B cell (primary cell): ENCODE data around the gene KCTD14.

ENCODE experiments used
- EZH2 ChIP-seq: IDR thresholded peaks from 2 replicates; pipeline ENCODE4 v1.6.1; 2012; ENCODE audit warnings: borderline replicate concordance, low read depth, mild to moderate bottlenecking, moderate library complexity, low read length; ENCODE audit not compliant: insufficient read depth, poor library complexity, severe bottlenecking
- TF ChIP-seq, protein P1 (sequence below): fragments of 200-600 bp; IDR thresholded peaks from one replicate; pipeline ENCODE4 v1.8.0; 2022; ENCODE audit warnings: antibody characterized with exemption, mild to moderate bottlenecking

DNA sequence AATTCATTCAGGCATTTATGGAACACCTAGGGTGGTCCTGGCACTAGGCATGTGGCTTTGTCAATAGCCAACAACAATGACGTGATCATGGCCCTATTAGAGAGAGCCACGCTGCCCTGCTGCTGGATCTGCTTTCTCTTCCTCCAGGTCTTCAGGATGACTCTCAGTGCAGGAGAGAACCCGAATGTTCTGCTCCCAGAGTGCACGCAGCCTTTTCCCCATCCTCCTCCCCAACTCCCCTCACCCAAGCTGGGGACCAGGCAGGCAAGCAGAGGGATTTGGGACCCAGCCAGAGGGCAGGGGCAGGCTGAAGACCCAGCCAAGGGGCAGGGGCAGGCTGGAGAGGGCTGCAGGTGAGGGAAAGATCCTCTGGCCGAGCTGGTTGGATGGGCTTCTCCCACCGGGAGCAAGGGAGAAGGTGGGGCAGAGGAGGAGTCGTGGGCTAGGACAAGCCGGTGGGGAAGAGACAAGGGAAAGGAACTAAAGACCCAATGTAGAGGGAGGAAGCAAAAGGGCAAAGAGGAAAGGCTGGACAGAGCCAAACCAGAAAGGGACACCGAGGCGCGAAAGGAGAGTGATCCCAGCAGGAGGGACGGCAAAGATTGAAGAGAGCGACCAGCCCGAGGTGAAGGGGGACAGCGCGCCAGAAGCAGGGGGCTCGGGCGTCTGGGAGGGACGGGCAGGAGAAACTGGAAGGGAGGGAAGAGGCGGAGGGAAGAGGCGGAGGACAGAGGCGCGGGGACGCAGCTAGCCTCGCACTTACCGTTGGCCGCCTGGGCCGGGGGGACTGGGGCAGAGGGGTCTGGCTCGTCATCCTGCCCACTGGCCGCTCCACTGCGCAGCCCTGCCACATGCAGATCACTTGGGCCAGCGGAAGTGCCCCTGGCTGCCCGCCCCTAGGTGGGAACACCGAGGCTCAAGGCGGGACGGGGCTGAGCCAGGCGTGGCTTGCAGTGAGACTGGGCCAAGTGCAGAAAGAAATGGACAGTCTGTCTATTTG lies at the start of gene KCTD14:
- no peak for TF ChIP-seq EZH2
- TF ChIP-seq, protein P1, sequence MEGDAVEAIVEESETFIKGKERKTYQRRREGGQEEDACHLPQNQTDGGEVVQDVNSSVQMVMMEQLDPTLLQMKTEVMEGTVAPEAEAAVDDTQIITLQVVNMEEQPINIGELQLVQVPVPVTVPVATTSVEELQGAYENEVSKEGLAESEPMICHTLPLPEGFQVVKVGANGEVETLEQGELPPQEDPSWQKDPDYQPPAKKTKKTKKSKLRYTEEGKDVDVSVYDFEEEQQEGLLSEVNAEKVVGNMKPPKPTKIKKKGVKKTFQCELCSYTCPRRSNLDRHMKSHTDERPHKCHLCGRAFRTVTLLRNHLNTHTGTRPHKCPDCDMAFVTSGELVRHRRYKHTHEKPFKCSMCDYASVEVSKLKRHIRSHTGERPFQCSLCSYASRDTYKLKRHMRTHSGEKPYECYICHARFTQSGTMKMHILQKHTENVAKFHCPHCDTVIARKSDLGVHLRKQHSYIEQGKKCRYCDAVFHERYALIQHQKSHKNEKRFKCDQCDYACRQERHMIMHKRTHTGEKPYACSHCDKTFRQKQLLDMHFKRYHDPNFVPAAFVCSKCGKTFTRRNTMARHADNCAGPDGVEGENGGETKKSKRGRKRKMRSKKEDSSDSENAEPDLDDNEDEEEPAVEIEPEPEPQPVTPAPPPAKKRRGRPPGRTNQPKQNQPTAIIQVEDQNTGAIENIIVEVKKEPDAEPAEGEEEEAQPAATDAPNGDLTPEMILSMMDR = no peak
